ENCODE results near the gene TMEM259. TPM values are rescaled to one million over a fixed set of nuclear protein-coding genes. Genes with fewer than 3 reads are reported as not detected.

The TMEM259 gene
- total RNA-seq, 4 donors from 2014 or later = 98.5 to 150 (median 124) TPM

DNA sequence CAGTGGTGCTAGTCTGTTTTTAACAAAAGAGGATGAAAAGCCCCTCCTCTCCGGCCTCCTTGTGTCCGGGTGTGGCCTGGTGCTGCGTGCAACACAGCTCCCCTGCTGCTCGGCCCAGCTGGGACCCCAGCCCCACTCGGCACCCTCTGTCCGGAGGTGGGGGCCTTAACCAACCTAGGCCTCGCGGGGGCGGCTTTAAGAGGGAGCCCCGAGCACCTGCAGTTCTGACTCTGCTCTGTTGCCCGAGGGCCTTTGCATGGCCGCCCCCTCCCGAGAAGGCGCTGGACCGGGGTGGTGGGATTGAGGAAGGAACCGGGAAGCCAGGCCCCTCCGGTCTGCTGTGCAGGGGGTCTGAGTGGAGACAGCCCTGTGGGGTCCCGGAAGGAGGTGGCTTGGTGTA, 26.4 kb downstream of the TMEM259 start:
- TF ChIP-seq, protein P1, sequence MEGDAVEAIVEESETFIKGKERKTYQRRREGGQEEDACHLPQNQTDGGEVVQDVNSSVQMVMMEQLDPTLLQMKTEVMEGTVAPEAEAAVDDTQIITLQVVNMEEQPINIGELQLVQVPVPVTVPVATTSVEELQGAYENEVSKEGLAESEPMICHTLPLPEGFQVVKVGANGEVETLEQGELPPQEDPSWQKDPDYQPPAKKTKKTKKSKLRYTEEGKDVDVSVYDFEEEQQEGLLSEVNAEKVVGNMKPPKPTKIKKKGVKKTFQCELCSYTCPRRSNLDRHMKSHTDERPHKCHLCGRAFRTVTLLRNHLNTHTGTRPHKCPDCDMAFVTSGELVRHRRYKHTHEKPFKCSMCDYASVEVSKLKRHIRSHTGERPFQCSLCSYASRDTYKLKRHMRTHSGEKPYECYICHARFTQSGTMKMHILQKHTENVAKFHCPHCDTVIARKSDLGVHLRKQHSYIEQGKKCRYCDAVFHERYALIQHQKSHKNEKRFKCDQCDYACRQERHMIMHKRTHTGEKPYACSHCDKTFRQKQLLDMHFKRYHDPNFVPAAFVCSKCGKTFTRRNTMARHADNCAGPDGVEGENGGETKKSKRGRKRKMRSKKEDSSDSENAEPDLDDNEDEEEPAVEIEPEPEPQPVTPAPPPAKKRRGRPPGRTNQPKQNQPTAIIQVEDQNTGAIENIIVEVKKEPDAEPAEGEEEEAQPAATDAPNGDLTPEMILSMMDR (IDR thresholded peaks at IDR 0.05 in 4 of 5, conservative IDR thresholded peaks at IDR 0.05 in 1 of 5) = no peak
- no peak for TF ChIP-seq POLR2A (IDR thresholded peaks at IDR 0.05)
- in situ Hi-C loops (cut with MboI; ENCODE audit: low sequenced_read_pairs in 4 of 4) = loop anchor here in 1 of 4 donors (25.0 kb wide), 1 partner anchor 132 kb away; the partner anchor contains the start of genes CFD and ELANE
- Histone ChIP-seq H3K27me3 (peaks cover 38 to 39% (median 39%) of the 10 kb centered on the region in 3 donors), H3K27ac (no peak overlapping the region), H3K4me3 (no peak overlapping the region), H3K4me1 (peaks cover 0 to 9% of the 10 kb centered on the region in 2 donors), H3K9me3 (no peaks in the 10 kb centered on the region), H3K36me3 (peaks cover 0 to 29% of the 10 kb centered on the region in 2 donors)
- no peak for DNase-seq
- no peak for ATAC-seq
- intact Hi-C loops (cut with DNase I; ENCODE audit: low total_unique reads) = no loop called here

- ATAC-seq (no peak), DNase-seq (no peak)
- Histone ChIP-seq H3K27ac (no peak overlapping the region), H3K9me3 (no peaks in the 10 kb centered on the region), H3K4me1 (peaks cover 0 to 9% of the 10 kb centered on the region in 2 donors), H3K4me3 (no peak overlapping the region), H3K36me3 (peaks cover 0 to 29% of the 10 kb centered on the region in 2 donors), H3K27me3 (peaks cover 32 to 33% (median 33%) of the 10 kb centered on the region in 3 donors)
- intact Hi-C loops (cut with DNase I; ENCODE audit: low total_unique reads) = no loop called here
- in situ Hi-C loops (cut with MboI; ENCODE audit: low sequenced_read_pairs in 4 of 4) = loop anchor here in 1 of 4 donors (25.0 kb wide), 1 partner anchor 132 kb away; the partner anchor contains the start of genes CFD and ELANE
- TF ChIP-seq, protein P1 (IDR thresholded peaks at IDR 0.05 in 4 of 5, conservative IDR thresholded peaks at IDR 0.05 in 1 of 5) = no peak
- TF ChIP-seq POLR2A (IDR thresholded peaks at IDR 0.05) = no peak
Observed at GRCh38 chr19:993831-994393, 27.0 kb downstream of the TMEM259 start.

GRCh38 chr19:993361-993830, 27.5 kb downstream of the TMEM259 start:
- peaks cover 27 to 28% (median 28%) of the 10 kb centered on the region in 3 donors for H3K27me3 ChIP-seq
- intact Hi-C loops (cut with DNase I; ENCODE audit: low total_unique reads) (no loop called here), in situ Hi-C loops (cut with MboI; ENCODE audit: low sequenced_read_pairs in 4 of 4) (loop anchor here in 1 of 4 donors (25.0 kb wide), 1 partner anchor 131 kb away; the partner anchor contains the start of genes CFD and ELANE)
- TF ChIP-seq, protein P1 (IDR thresholded peaks at IDR 0.05 in 4 of 5, conservative IDR thresholded peaks at IDR 0.05 in 1 of 5) = no peak
- no peak for TF ChIP-seq POLR2A (IDR thresholded peaks at IDR 0.05)
- H3K4me3 ChIP-seq = no peak overlapping the region
- no peak overlapping the region for H3K27ac ChIP-seq
- H3K36me3 ChIP-seq = peaks cover 0 to 29% of the 10 kb centered on the region in 2 donors
- DNase-seq (no peak), ATAC-seq (no peak)
- peaks cover 0 to 9% of the 10 kb centered on the region in 2 donors for H3K4me1 ChIP-seq
- no peaks in the 10 kb centered on the region for H3K9me3 ChIP-seq

- Histone ChIP-seq H3K4me1 (peaks cover 0 to 9% of the 10 kb centered on the region in 2 donors), H3K4me3 (no peak overlapping the region), H3K36me3 (peaks cover 0 to 29% of the 10 kb centered on the region in 2 donors), H3K9me3 (no peaks in the 10 kb centered on the region), H3K27ac (no peak overlapping the region), H3K27me3 (peaks cover 20 to 21% (median 21%) of the 10 kb centered on the region in 3 donors)
- intact Hi-C loops (cut with DNase I; ENCODE audit: low total_unique reads) (no loop called here), in situ Hi-C loops (cut with MboI; ENCODE audit: low sequenced_read_pairs in 4 of 4) (loop anchor here in 1 of 4 donors (25.0 kb wide), 1 partner anchor 130 kb away; the partner anchor contains the start of genes CFD and ELANE)
- TF ChIP-seq, protein P1 (IDR thresholded peaks at IDR 0.05 in 4 of 5, conservative IDR thresholded peaks at IDR 0.05 in 1 of 5) = no peak
- TF ChIP-seq POLR2A (IDR thresholded peaks at IDR 0.05) = no peak
- DNase-seq (no peak), ATAC-seq (no peak)
Observed at GRCh38 chr19:992670-993055, 28.3 kb downstream of the TMEM259 start.

All from gastrocnemius medialis (tissue), 4 donors.